Thyroid gland (tissue), 4 donors: ENCODE data around the gene ITGB2.

Experiments
- POLR2A ChIP-seq, 2 donors: fragments of 450-650 bp; IDR thresholded peaks; one replicate each; pipeline ENCODE4 v1.6.1; 2017; ENCODE audit warnings: antibody characterized with exemption in 2 of 2, mild to moderate bottlenecking in 2 of 2, moderate library complexity in 1 of 2
- TF ChIP-seq, protein P1 (sequence below), 6 experiments: fragments of 200-600 bp in 3 of 6; fragments of 450-650 bp in 3 of 6; sonication (generic) in 3 of 6; IDR thresholded peaks; one replicate each; pipeline ENCODE4 v1.5.1; 2016 to 2019; ENCODE audit warnings: antibody characterized with exemption in 6 of 6, mild to moderate bottlenecking in 2 of 6, inconsistent platforms in 1 of 6, moderate library complexity in 1 of 6

DNA sequence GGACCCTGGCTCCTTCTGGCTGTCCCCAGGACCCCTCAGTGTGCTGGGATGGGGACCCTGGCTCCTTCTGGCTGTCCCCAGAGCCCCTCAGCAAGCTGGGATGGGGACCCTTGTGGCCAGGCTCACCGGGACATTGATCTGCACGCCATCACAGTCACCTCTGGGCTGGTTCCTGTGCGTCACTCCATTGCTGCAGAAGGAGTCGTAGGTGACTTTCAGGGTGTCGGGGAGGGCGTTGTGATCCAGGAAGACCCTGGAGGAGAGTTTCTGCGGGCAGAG is 27.5 kb downstream of the ITGB2 start:
- TF ChIP-seq, protein P1, sequence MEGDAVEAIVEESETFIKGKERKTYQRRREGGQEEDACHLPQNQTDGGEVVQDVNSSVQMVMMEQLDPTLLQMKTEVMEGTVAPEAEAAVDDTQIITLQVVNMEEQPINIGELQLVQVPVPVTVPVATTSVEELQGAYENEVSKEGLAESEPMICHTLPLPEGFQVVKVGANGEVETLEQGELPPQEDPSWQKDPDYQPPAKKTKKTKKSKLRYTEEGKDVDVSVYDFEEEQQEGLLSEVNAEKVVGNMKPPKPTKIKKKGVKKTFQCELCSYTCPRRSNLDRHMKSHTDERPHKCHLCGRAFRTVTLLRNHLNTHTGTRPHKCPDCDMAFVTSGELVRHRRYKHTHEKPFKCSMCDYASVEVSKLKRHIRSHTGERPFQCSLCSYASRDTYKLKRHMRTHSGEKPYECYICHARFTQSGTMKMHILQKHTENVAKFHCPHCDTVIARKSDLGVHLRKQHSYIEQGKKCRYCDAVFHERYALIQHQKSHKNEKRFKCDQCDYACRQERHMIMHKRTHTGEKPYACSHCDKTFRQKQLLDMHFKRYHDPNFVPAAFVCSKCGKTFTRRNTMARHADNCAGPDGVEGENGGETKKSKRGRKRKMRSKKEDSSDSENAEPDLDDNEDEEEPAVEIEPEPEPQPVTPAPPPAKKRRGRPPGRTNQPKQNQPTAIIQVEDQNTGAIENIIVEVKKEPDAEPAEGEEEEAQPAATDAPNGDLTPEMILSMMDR (IDR thresholded peaks at IDR 0.05) = no peak
- no peak for TF ChIP-seq POLR2A (IDR thresholded peaks at IDR 0.05)
